C4-2B (cell line): ENCODE results near the gene CLC.

Experiments
- H3K27ac ChIP-seq: fragments of 450-650 bp; 2 replicates; pipeline ENCODE4 v1.5.1; 2017
- CTCF ChIP-seq: fragments of 450-650 bp; conservative IDR thresholded peaks from 2 replicates; pipeline ENCODE4 v1.5.1; 2017; ENCODE audit warnings: mild to moderate bottlenecking
- ZFX ChIP-seq: fragments of 450-650 bp; IDR thresholded peaks from 2 replicates; pipeline ENCODE4 v1.6.1; 2017

Gene CLC

GRCh38 chr19:39759457-39760184, 21.8 kb upstream of the CLC start:
- TF ChIP-seq CTCF (no peak), ZFX (no peak)
- no peak overlapping the region for H3K27ac ChIP-seq

GRCh38 chr19:39754971-39755370, 17.1 kb upstream of the CLC start:
- TF ChIP-seq ZFX (no peak), CTCF (no peak)
- H3K27ac ChIP-seq = no peak overlapping the region

GRCh38 chr19:39754544-39754943, 16.7 kb upstream of the CLC start:
- H3K27ac ChIP-seq = no peak overlapping the region
- TF ChIP-seq ZFX = no peak
- TF ChIP-seq CTCF = no peak

GRCh38 chr19:39752795-39753194, 15.0 kb upstream of the CLC start:
- no peak for TF ChIP-seq ZFX
- TF ChIP-seq CTCF = no peak
- H3K27ac ChIP-seq = no peak overlapping the region

GRCh38 chr19:39752390-39752789, 14.6 kb upstream of the CLC start:
- H3K27ac ChIP-seq = no peak overlapping the region
- TF ChIP-seq ZFX = no peak

GRCh38 chr19:39749981-39750380, 12.2 kb upstream of the CLC start:
- TF ChIP-seq ZFX (no peak), CTCF (no peak)
- no peak overlapping the region for H3K27ac ChIP-seq

- no peak; the same call in 1 of the 2 replicates for TF ChIP-seq CTCF
- no peak for TF ChIP-seq ZFX
- no peak overlapping the region for H3K27ac ChIP-seq
Measured at GRCh38 chr19:39746836-39747529, 9.2 kb upstream of the CLC start.
